Activated CD8-positive, alpha-beta memory T cell treated with anti-CD3 and anti-CD28 coated beads, Interleukin-2, amount 50 U/mL, for 1 hour (primary cell): ENCODE data around the gene ANXA6.

Experiments
- DNase-seq: peaks from one replicate; pipeline ENCODE4 v3.0.0-alpha.2; 2020; ENCODE audit errors: extremely low read depth

ANXA6 gene

DNA sequence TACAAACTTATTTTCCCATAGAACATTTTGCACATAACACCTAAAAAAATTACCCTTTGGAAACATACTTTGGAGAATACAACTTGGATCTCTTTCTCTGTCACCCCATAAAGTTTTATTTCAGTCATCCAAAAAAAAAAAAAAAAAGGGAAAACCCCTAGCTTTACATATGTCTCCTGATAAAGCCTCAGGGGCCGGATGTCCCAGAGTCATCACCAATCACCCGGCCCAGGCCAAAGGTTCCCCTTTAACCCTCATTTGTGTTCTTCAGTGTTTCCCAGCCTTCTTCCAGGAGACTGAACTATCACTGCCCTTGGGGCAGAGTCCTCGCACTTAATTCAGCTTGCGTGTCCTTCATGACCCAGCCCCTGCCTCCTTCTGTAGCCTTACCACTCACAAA lies 28.8 kb downstream of the ANXA6 start:
- DNase-seq, result no peak

DNA sequence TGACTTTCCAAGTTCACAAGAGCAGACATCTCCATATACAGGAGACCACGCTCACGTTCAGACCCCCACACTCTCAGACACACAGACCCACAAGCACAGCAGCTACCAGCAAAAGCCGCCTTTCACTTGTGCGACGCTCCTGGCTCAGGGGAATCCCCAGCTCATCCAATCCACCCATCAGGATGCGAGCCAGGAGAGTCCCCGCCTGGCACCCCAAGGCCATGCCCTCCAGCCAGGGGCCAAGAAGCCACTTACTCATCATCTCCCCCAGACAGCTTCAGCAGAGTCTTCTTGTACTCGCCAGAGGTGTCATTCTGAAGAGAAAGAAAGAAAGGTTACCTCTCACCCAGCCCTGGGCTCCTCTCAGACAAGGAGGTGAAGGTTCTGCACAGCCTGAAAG lies 29.7 kb downstream of the ANXA6 start:
- DNase-seq, result no peak

DNA sequence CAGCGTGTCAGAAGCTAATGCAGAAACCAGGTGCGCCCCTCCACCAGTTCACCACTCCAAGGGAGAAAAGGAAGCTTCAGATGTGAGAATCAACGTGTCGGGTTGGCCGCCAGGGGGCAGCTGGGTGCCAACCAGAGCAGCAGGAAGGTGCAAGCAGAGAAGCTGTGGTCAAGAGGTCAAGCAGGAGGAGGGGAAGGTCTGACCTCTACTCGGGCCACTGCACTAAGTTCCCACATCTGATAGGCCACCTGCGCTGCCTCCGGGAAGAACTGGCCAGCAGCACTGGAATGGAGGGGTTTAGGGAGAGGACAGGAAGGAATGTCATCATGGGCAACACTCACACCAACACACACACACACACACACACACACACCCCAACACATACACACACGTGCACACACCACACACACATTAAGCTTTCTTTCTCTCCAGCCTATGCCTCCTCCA lies 31.4 kb downstream of the ANXA6 start:
- DNase-seq, result no peak

DNA sequence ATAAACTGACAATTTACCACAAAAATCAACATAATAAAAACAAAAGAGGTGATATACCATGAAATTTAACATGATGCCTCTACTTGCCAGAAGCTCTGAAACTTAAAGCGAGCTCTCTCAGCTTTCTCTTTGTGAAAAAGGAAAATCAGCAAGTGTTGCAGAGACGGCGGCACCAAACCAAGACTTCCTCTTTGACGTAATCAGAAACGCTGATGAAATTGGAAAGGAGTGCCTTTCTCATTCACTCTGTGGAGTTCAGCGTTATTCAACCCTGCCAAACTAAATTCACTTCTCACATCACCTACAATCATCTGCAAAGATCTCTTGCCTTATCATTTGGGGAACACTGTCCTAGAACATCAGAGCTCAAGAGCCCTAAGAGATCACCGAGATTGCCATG lies 32.2 kb downstream of the ANXA6 start:
- no peak for DNase-seq

- DNase-seq, result peak; percentile 36
Measured at GRCh38 chr5:151123897-151124751, 33.5 kb downstream of the ANXA6 start.

- DNase-seq, result no peak
Measured at GRCh38 chr5:151122828-151123227, 34.8 kb downstream of the ANXA6 start.

- DNase-seq, result no peak
Measured at GRCh38 chr5:151121665-151122064, 35.9 kb downstream of the ANXA6 start.

DNA sequence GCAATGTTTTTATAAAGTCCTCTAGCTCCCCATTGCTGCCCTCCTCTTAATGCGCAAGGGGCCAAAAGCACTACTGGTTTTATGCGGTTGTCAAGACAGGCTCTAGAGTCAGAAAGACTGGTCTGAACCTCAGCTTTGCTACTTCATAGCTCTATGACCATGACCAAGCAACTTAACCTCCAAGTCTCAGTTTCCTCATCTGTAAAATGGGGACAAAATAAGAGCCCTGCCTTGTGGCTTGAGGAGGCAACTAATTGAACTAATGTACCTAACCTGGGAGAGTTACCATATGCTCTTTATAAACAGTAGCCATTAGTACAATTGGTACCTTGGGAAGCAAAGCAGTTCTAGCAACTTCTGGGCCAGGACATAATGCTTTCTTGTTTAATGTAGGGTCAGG lies 36.5 kb downstream of the ANXA6 start:
- DNase-seq, result no peak

DNA sequence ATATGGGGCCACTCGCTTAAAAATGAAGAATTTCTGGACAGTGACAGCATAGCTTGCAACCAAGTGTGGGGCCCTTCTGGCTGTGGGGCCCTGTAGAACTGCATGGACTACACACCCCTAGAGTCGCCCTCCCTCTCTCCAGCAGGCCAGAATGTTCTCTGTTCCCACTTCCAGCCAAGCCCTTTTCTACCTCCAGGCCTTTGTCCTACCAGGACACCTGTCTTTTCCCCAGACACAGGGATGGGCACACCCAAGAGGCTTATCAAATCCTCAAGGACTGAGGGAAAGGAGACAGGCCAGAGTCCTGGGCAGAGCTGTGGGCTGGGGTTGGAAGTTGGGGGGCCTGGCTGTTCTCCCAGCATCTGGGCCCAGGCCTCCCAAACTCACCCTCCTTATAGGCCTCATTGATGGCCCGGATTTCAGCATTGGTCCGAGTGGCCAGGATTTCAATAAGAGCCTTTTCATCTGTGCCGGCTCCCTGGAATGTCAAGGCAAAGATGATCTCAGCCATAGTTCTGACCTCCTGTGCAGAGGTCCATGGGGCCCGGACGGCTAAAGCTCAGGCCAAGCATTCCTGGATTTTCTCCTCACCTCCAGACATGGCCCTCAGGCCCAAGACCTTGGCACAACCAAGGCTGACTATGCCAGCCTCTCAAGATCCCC lies 38.5 kb downstream of the ANXA6 start:
- no peak for DNase-seq

- DNase-seq, result no peak
Measured at GRCh38 chr5:151115272-151115905, 42.2 kb downstream of the ANXA6 start.

DNA sequence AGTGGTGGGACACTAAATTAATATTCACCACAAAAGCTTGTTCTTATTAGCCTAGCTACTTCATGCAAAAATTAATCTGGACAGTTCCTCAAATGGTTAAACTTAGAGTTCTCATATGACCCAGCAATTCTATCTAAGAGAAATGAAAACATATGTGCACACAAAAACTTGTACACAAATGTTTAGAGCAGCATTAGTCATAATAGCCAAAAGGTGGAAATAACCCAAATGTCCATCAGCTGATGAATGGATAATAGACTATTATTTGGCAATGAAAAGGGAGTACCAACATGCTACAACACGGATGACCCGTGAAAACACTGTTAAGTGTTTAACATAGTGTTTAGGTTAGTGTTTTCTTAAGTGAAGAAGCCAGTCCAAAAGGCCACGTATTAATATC lies 43.9 kb downstream of the ANXA6 start:
- no peak for DNase-seq

GRCh38 chr5:151110992-151111391 lies 46.6 kb downstream of the ANXA6 start:
- DNase-seq, result no peak

DNA sequence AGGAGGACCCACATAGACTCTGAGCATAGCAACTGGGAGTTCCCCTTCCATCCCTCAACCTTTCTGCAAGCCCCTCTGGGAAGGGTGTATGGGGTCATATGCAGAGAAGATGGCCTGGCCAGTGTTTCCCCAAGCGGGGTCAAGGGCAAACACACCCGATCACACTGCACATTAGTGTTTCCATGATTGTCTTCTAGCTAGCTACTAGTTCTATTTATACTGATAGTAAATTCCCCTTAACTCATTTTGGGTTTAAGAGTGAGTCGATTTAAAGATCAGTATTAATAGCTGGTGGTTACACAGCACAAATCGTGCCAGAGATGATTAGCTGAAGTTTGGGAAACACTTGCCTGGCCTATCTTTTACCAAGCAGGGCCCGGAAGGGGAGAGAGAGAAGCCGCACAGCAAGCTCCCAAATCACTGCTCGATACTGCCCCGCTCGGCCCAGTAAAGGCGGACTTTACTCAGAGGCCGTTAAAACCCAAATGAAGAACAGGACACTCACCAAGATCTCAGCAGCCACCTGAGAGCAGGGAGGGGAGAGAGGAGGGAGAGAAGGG lies 47.4 kb downstream of the ANXA6 start:
- DNase-seq, result no peak

GRCh38 chr5:151108566-151108965 lies 49.0 kb downstream of the ANXA6 start:
- DNase-seq, result no peak

DNA sequence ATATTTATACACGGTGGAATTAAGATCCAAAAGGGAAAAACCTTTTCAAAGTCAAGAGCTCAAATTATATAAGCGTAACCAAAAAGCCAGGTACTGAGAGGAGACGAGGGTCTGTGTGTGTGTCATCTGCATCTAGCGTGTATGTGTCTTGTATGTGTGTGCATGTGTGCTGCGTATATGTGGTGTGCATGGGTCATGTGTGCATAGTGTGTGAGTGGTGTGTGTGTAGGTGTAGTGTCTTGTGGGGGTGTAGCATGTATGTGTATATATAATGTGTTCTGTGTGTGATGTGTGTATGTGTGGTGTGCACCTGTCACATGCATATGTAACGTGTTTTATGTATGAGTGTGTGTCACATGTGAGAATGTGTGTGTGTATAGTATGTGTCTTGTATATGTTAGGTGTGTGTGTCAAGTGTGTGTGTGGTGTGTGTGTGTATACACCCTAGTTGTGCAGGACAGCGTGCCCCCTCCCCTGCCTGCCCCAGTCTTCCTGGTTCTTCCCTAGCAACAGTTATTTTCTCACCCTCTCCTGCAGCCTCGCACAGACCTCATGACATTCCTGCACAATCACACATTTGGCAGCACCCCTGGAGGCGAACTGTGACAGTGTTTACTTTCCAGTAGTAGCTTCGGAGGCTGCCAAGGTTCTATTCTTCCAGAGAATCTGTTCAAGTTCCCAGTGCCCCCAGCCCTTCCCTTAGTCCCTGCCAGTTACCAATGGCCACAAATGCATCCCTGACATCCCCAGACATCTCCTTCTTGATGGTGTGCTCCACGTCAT lies 49.6 kb downstream of the ANXA6 start:
- no peak for DNase-seq

- no peak for DNase-seq
Measured at GRCh38 chr5:151107084-151107483, 50.5 kb downstream of the ANXA6 start.

- no peak for DNase-seq
Measured at GRCh38 chr5:151106509-151106908, 51.1 kb downstream of the ANXA6 start.

GRCh38 chr5:151106043-151106442 lies 51.5 kb downstream of the ANXA6 start:
- no peak for DNase-seq

DNA sequence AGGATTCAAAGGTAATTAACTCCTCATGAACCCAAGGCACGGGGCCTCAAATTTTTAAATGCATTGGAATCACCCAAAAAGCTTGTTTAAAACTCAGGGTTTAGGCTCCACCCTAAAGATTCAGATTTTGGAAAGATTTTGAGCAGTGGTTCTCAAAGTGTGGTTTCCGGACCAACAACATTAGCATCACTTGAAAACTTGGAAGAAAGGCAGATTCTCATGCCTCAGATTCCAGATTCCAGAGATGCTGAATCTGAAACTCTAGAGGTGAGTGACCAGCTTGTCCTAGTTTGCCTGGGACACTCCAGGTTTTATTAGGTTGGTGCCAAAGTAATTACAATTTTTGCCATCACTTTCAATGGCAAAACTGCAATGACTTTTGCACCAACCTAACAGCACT lies 52.0 kb downstream of the ANXA6 start:
- DNase-seq, result no peak

- no peak for DNase-seq
Measured at GRCh38 chr5:151104795-151105194, 52.8 kb downstream of the ANXA6 start.

- DNase-seq, result no peak
Measured at GRCh38 chr5:151101746-151102145, 55.8 kb downstream of the ANXA6 start.

GRCh38 chr5:151101151-151101550 lies 56.4 kb downstream of the ANXA6 start:
- no peak for DNase-seq
